Measurements from ENCODE around the gene CCDC126. TPM values are rescaled to one million over a fixed set of nuclear protein-coding genes. Genes with fewer than 3 reads are reported as not detected.

The CCDC126 gene
- total and polyA plus RNA-seq, 9 of the 15 experiments (the other 6 are each of a cell fraction or from before 2014, with no cell fraction given) = 3.0 to 16.2 (median 5.2) TPM

GRCh38 chr7:23672033-23672432, 74.9 kb downstream of the CCDC126 start:
- ATAC-seq = no peak
- Histone ChIP-seq H4K20me1 (replicated peaks; ENCODE audit: control insufficient read depth, insufficient read depth, low read length) (no peaks in the 10 kb centered on the region), H3K4me1 (replicated peaks in 1 of 2; ENCODE audit: control insufficient read depth in 2 of 2, insufficient read depth in 2 of 2, low read length in 2 of 2) (no peaks in the 10 kb centered on the region), H3K9ac (ENCODE audit: insufficient read depth in 1 of 2, low read depth in 2 of 2, low read length in 2 of 2) (no peak overlapping the region), H2AFZ (ENCODE audit: low read depth, low read length) (no peak overlapping the region), H3K27me3 (ENCODE audit: control insufficient read depth in 2 of 2, insufficient read depth in 2 of 2, low read length in 2 of 2) (no peaks in the 10 kb centered on the region; a peak in 1 of 5 replicates), H3K79me2 (ENCODE audit: control insufficient read depth, insufficient read depth, low read length) (no peaks in the 10 kb centered on the region), H3K36me3 (ENCODE audit: control insufficient read depth, insufficient read depth, low read length) (no peaks in the 10 kb centered on the region), H3K4me3 (no peak overlapping the region), H3K9me3 (replicated peaks; ENCODE audit: control insufficient read depth, insufficient read depth, low read depth, low read length) (no peaks in the 10 kb centered on the region), H3K27ac (ENCODE audit: extremely low read depth, low read depth, low read length) (no peak overlapping the region), H3K4me2 (ENCODE audit: insufficient read depth, low read length) (no peak overlapping the region), H3K9me1 (ENCODE audit: control insufficient read depth, insufficient read depth, low read length) (no peaks in the 10 kb centered on the region)
- WGBS (ENCODE audit: insufficient coverage, low coverage, missing lambda C conversion rate) = 0% methylated on average over 3 of the region's 3 CpGs
- DNase-seq (ENCODE audit: extremely low read depth in 1 of 4, low spot score in 3 of 4) = no peak
- ChIA-PET CTCF (ENCODE audit: low intra/inter-chr PET ratio) (no interaction called here), POLR2A (no interaction called here)
- in situ Hi-C loops (cut with MboI) (no loop called here), intact Hi-C loops (cut with micrococcal nuclease) (no loop called here)
- FAIRE-seq = peak; percentile 19
- no TSS peak for BruUV-seq (replicated peaks)
- TF ChIP-seq SMAD4 (CRISPR knock-in tag; conservative IDR thresholded peaks at IDR 0.05) = no peak
- peak; percentile 73; the same call in 1 of the 2 replicates for TF ChIP-seq JUND (IDR thresholded peaks at IDR 0.05; ENCODE audit: borderline replicate concordance, low read depth, low read length)
- peak; percentile 66; the same call in 2 of the 3 replicates for TF ChIP-seq JUND (tag; IDR thresholded peaks at IDR 0.05; ENCODE audit: borderline replicate concordance, low read depth, low read length)
- TF ChIP-seq ZNF124 (CRISPR knock-in tag; IDR thresholded peaks at IDR 0.05) = no peak
- no peak for TF ChIP-seq PATZ1 (CRISPR knock-in tag; IDR thresholded peaks at IDR 0.05; ENCODE audit: borderline replicate concordance)
- TF ChIP-seq ATF3 (IDR thresholded peaks at IDR 0.05) = 0 out of 2 replicates have a peak, but pooled peaks have one; percentile 19
- no peak for TF ChIP-seq ATF3 (CRISPR knock-in tag; conservative IDR thresholded peaks at IDR 0.05)
- TF ChIP-seq FOSL1 (tag; conservative IDR thresholded peaks at IDR 0.05) = peak; percentile 55
- TF ChIP-seq RFX7 (CRISPR knock-in tag; IDR thresholded peaks at IDR 0.05) = no peak
- TF ChIP-seq SFPQ (IDR thresholded peaks at IDR 0.05; ENCODE audit: low read depth, low read length) = no peak
- no peak for TF ChIP-seq SAFB2 (IDR thresholded peaks at IDR 0.05; ENCODE audit: borderline replicate concordance, low read depth, low read length, severe bottlenecking)
- TF ChIP-seq MAFF (IDR thresholded peaks at IDR 0.05; ENCODE audit: low read length) = no peak
- no peak for TF ChIP-seq CBX1 (IDR thresholded peaks at IDR 0.05; ENCODE audit: low read depth)
- TF ChIP-seq TRIM24 (IDR thresholded peaks at IDR 0.05) = no peak
- TF ChIP-seq THRB (CRISPR knock-in tag; conservative IDR thresholded peaks at IDR 0.05) = no peak
